Inflammatory macrophage treated with lipopolysaccharide for 1 hour (primary cell): ENCODE results near the gene ARF1.
A peak's percentile ranks its signal among the peaks of the same experiment; 100 is the strongest.

ENCODE experiments used
- DNase-seq, 2 donors: peaks; one replicate each; pipeline ENCODE4 v3.0.0-alpha.2; 2020 to 2022

ARF1 gene

DNA sequence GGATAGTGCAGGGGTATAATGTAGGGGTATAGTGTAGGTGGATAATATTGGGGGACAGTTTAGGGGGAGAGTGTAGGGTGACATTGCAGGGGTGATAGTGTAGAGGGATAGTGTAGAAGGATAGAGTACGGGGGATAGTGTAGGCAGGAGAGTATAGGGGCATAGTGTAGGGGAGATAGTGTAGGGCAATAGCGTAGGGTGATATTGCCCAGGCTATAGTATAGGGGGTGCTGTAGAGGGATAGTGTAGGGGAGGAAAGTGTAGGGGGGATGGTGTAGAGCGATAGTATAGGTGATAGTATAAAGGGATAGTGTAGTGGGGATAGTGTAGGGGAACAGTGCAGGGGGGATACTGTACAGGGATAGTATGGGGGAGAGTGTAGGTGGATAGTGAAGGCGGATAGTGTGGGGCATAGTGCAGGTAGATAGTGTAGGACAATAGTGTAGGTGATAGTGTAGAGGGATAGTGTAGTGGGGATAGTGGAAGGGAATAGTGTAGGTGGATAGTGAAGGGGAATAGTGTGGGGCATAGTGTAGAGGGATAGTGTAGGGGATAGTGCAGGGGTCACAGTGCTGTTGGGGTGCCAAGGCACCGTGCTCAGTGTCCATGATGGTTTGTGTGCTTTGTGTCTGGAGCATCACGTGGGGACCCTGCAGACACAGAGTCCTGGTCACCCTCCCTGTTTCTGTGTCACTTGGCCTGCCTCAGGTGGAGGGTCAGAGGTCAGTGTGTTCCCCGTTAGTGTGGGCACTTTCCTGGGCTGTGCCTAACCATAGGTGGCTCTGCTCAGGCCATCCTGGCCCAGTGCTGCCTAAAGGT is 10.5 kb upstream of the ARF1 start:
- no peak for DNase-seq

DNA sequence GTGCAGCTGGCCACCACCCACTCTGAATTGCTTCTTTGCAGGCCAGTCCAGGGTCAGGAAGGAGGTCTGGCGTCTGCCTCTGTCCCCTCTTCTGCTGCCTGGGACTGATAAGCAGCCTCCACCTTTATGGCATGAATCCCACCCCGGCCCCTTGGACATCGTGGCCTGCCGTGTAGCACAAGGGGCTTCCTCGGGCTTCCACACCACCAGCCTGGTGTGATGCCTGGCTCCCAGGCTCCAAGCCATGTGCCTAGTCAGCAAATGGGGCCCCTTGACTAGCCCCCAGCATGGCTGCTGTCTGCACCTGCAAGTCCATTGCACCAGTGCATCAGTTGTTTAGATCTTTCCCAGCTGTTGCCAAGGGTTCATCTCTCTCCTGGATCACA is 9.9 kb upstream of the ARF1 start:
- DNase-seq = no peak

DNA sequence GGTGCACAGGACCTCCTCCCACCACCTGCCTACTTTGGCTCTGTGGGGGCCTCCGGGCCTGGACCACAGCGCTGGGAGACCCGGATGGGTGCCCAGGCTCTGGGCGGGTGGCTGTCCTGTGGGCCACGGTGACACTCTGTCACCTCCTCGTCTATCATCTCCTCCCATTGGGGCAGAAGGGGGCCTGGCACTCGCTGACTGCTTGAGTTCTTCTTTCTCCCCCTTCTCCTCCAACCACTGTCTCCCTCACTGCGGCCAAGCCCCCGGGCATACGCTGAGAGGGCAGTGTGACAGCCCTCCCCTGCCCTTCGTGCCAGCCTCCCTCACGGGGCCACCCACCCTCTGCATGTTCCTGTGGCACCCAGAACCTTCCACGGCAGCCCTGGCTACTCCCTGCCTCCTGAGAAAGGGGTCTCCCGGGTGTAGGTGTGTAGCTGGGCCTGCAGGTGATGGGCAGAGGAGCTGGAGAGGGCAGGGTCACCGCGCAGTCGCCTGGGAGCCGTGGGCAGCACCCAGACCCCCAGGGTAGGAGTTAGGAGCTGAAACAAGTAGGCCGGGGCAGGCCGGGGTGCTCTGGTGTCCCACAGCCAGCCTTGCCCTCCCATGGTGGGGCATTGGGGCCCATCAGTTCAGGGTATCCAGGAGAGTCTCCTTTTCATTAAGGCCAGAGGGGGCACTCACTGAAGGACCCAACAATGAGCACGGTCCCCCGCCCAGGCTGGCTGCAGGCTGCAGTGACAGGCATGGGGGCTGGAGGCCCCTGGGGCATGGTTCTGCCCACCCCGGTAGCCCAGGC is 9.2 kb upstream of the ARF1 start:
- no peak for DNase-seq

DNA sequence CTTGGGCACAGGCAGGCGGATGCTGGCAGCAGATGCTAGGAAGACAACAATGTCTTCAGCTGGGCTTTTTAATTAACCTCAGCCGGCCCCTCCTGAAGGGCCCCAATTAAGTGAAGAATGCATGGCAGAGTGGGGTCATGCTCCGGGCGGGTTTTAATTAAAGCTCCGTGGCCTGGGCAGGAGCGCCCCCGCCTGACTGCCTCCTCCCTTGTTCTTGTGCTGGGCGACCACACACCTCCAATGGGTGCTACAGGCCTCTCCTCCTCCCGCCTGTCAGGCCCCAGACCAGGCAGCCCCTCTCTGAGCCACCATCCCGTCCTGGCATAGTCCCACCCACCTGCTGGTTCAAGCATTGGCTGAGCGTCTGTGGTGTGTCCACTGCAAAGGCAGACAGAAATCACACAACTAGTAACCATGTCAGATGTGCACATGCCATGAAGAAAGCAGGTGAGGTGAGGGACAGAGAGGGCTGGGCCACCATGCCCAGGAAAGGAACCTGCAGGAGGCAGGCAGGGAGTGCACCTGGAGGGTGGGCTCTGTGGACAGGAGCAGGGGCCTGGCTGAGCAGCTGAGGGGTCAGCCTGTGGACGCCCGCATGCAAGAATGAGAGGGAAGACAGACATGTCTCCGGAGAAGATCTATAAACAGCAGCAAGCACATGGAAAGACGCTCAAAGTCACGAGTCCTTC is 8.5 kb upstream of the ARF1 start:
- DNase-seq = no peak

DNA sequence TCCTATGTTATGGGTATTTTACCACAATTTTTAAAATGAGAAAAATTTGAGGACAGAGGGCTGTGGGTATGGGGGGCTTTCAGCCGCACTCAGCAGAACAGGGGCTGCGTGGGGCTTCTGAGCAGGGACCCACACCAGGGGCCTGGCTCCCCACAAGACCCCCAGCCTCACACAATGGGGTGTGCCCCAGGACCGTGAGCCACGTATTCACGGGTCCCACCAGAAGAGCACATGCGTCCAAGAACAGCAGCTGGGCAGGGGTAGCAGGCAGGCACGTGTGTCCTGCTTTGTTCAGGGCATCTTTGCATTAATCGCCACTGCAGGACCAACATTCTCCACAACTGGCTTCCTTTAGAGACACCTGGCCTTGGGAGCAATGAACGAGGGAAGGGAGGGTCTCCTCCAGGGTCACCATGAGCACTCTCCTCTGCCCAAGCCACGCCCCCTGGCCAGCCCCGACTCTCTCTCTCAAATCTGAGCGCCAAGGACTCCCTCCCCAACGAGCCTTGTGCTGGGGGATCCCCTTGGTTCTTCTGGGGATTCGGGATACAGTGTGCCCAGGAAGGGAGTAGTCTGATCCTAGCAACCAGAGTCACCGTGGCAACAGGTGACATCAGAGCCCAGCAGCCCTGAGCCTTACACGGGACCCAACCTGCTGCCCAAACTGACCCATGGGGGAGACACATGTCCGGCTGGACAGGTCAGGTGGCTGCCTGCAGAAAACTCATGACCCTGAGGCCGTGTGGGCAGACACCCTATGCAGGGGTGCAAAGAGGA is 7.4 kb upstream of the ARF1 start:
- no peak for DNase-seq

DNA sequence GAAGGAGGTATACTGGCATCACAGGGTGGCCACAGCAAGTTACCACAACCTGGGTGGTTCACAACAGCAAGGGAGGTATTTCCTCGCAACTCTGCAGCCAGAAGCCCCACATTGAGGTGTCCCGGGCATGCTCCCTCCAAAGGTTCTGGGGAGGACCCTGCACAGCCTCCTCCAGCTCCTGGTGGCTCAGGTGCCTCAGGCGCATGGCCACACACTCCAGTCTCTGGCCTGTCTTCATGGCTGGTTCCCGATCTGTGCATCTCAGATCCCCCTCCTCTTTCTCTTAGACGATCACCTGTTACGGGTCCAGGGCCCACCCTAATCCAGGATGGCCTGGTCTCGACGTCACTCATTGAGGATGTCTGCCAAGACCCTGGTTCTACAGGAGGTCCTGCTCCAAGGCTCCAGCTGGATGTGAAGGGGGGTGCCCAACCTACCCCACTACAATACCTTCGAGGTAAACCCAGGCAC is 6.7 kb upstream of the ARF1 start:
- DNase-seq = no peak

DNA sequence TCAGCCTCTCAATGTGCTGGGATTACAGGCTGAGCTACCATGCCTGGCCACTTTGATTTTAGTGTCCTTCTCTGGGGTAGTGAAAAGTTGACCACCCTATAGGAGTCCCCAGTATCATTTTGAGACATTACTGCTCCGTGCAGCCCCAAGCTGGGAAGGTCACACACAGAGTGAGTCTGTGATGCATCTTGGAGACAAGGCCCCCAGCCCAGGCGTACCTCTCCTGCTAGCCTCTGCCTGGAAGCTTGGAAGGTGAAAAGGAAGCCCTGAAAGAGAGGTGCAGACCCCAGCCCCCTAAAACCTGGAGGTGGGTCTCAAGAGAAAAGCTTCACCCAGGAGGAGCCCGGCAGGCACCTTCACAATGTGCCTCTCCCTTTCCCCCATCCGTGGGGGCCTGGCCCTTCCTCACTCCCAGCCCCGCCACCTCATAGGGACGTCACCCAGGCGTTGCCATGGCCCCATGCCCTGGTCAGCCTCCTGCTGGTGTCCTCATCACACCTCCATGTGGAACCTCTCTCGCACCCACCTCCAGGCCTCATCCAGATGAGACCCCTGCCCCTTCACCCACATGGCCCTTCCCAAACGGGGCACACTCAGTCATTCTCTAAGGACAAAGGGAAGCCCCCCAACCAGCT is 5.6 kb upstream of the ARF1 start:
- DNase-seq = no peak

DNA sequence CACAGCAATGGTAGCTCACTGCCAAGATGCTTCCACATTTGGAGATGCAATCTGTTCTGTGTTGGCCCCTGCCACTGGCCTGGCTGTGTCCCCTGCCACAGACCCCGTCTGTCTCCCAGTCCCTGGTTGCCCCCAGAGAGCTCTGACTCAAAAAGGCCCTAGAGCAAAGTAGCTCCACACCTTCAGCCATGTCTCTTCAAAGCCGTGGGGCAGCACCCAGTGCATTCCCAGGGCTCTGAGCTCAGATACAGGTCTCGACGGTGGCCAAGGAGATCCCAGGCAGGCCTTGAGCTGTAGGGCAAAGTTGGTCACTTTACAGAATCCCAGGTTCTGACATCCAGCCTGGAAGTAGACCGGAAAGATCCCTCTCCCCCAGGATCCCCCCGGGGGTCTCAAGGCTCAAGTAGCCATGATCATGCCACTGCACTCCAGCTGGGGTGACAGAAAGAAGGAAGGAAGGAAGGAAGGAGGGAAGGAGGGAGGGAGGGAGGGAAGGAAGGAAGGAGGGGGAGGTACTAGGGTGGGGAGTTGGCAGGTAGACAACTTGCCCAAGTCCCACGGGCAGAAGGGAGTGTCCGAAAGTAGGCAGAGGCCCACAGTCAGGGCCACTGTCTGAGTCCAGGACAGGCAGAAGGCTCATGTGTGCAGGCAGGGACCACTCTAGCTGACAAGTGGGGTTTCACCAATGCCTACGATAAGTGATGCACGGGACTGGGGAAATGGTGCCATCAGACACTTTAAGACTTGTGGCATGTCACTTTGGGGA is 4.8 kb upstream of the ARF1 start:
- DNase-seq = no peak

DNA sequence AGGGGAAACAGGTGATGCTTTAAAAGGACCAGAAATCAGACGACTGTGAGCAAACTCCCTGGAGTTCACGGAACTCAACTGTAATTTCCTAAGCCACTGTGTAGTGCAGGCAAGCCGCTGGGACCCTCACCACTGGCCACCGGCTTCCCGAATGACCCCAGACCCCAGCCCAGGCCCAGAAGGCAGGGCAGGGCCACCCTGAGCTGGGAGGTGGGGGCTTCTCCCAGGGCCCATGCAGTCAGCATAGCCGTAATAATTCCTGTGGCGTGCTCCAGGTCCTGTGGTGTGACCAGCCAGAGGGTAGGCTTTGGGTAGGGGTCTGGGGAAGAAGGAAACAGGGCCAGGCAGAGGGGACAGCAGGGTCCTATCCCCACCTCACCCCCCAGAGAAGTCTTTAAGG is 3.5 kb upstream of the ARF1 start:
- no peak for DNase-seq

DNA sequence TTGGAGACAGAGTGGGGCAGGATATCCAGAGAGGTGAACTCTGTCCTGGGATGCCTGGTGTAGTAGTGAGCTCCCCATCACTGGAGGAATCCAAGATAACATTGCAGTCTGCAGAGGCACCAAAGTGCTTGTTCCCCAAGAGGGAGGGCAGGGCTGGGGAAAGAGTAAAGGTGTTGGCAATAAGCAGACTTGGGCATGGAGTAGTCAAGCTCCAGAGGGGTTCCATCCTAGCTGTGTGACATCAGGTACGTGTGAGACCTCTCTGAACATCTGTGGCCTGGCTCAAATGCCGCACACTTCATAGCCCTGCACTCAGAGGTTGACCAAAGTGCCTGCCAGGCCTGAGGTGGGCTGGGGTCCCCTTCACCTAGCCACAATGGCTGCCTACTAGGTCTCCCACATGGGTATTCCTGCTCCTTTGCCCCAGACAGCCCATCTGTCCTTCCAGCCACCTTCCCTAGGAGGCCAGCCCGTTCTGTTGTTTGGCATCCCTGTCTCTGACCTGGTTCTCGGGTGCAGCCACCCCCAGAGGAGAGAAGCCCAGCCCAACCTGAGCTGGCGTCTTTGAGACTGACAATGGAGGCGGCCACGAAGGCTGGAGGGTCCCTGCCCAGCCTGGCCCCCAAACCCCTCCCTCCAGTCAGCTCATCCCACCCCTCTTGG is 2.8 kb upstream of the ARF1 start:
- no peak for DNase-seq

DNA sequence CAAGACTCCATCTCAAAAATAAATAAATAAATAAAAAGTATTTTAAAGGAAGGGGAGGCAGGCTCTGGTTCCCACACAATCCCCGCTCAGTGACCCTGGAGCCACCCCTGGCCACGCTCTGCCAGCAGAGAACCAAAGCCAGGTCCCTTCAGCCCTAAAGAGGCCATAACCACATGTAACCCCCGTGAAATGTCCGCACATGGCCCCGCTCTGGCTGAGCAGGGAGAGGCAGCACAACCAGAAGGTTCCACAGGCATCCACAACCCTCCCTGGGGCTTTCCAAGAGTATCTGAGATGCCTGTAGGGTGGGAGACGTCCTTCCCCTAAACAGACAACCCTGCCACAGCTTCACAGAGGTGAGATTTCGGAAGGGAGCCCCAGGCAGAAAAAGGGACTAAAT is 1.4 kb upstream of the ARF1 start:
- no peak for DNase-seq

DNA sequence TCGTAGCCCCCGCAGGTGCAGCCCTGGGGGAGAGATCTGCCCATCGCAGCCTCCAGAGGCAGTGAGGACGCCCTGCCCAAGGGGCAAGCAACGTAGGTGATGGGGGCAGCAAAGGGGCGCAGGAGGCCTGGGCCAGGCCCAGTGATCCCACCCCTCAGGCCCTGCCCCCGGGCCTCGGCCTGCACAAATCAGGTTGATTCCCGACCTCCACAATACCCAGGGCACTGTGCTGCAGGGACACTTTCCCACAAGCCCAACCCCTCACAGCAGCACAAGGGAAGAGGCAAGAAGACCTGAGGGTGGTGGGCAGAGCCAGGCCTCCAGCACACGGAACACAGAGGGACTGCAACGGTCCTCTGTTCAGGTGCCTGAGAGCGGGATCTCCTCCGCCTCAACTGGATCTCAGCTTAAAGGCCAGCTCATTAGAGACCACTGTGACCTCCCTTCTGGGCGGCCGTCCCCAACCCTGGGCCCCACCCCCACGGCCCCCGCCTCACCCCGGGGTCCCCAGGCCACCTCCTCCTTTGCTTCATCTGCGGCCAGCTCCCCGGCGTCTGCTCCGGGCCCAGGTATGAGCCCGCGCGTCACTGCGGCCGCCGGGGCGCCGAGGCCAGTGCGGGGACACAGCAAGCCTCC is 812 bp upstream of the ARF1 start:
- DNase-seq = no peak

DNA sequence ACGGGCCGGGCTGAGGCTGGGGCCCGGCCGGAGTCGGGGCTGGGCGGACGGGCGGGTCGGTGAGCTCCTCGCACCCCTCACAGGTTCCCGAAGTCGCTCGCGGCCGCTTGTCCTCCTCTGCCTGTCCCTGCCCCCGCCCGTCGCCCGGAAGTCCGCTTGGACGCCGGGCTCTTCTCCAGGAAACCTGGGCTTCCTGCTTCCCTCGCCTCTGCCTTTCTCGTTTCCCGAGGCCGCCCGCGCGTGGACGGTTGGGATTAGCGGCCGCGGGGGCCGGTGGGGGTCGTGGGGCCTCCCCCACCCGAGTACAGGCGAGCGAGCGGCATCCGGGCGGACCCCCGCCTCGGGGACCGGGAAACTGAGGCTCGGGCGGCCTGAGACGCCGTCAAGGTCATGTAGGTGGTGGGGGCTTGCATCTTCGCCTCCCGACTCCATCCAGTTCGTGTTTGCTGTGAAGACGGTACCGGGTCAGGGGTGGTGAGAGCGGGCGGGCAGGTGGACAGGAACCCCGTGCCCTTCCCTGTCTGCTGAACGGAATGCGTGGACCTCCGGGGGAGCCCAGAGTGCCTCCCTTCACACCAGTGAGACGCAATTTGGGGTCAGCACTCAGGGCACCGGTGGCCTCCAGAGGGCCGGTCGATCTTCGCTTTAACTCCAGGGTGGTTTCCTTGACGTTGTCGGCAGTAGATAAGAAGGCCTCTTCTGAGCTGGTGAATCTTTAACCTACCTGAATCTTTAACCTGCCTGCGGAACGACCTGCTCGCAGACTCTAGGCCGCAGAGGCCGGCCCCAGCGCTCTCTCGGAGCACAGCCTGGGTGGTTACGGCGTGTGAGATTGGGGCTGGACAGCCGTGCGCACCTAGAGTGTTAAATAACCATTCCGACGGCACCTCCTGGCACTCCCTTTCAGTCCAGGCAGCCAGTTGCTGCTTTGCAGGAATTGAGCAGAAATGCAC is 686 bp downstream of the ARF1 start:
- DNase-seq = no peak

DNA sequence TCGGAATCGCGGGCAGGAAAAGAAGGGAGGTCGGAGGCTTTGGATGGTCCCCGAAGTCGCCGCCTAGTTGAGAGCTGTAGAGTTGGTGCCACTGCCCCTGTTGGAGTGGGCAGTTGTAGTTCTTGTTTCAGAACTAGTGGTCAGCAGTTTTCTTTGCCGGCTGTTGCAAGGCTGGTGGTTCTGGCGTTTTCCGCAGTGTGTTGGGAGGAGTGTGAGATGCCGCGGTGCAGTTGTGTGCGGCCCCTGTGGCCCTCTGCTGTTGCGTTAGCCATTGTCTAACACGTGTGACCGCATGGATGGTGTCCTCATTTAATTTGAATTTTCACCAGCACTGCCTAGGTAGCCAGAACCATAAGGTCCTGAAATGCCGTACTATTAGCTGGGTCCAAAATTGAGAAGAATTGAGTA is 1.4 kb downstream of the ARF1 start:
- peak; percentile 75 to 85 for DNase-seq

DNA sequence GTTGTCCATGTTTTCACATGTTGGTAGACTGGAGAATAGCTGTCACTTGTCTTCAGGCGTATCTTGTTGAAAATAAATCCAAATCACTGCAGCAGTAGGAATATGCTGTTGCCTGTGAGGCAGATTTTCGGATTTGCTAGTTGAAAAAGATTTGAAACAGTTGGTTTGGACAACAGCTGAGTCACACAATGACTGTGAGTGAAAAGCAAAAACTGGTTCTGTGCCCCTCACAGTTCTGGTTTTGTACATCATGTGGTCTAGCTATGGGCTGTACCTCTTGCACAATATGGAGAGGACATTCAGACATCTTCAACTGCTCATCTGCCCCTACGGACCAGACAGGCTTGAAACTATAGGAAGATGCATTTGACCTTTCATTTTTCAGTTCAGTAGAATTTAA is 1.8 kb downstream of the ARF1 start:
- peak; percentile 82 to 84 for DNase-seq

DNA sequence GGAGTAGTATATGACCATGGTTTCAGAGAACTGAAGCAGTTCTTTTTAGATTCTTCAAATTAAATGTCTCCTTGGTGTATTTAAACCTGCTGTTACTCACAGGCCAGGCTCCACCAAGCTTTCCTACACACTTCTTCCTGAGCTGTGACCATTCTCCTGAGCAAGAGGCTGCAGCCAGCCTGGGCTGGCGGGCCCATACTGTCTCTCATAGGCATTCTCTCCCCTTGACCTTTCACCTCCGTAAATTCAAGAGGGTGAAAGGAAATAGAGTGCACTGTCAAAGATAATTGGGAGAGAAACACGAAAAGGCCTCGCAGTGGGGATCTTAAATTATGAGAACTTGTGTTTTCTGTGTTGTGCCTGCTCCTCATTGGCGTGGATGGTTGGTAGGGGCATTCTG is 2.3 kb downstream of the ARF1 start:
- DNase-seq = no peak

DNA sequence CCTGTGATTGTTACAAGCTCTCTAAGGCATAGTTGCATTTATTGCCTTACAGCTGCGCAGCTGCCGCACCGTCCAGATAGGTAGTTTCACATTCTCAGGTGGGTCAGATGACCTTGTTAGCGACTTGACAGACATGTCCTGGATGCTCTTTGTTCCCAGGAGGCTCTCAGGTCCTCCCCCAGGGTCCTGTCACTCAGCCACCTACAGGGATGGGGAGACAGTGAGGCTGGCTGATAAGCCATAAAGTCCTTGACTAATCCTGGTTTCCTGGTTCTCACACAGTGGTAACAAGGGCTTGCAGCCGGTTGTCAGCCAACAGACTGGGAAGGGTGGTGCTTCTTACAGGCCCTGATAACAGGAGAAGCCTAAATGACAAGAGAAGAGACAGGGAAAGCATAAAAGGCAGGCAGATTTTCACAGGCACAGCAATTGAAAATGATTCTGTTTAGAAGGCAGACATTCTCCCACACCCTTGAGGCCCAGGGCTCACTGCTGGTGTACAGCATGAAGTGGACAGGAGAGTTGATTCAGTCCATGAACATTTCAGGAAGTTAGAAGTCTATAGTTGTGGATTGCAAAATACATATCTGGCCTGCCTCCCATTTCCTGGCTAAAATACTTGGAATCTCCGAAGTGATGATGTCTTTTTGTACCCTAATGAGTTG is 2.9 kb downstream of the ARF1 start:
- DNase-seq = peak; percentile 80 to 93

DNA sequence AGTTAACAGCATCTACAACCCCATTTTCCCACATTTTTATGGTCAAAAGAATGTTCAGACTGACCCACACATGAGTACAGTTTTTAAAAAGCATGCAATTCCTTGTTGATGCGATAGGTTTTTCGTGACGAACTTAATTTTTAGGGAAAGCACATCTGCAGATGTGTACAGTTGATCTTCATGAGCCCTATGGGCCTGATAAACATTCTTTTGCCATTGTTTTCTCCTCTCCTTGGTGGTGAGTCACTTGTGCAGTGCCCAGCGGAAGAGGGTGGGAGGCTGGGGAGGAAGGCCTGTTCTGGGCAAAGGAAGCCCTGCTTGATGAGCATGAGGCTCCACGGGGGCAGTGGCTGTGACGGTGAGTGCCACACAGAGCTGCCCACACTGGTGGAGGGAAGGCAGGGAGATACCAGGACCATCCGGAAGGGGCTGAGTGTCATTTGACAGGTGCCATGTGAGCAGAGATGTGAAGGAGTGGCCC is 5.3 kb downstream of the ARF1 start:
- DNase-seq = peak; percentile 79 to 92
